ENCODE measurements around the gene PDE11A. TPM values are rescaled to one million over a fixed set of nuclear protein-coding genes. Genes with fewer than 3 reads are reported as not detected.
"Not testable (repeated sequence)": the region's sequence is repeated elsewhere in the genome, so short reads cannot be mapped to it uniquely, and the experiment has no call there.

PDE11A gene
- total and polyA plus RNA-seq, 9 donors: 0.15 to 2.0 (median 0.42) TPM; not detected in 1

DNA sequence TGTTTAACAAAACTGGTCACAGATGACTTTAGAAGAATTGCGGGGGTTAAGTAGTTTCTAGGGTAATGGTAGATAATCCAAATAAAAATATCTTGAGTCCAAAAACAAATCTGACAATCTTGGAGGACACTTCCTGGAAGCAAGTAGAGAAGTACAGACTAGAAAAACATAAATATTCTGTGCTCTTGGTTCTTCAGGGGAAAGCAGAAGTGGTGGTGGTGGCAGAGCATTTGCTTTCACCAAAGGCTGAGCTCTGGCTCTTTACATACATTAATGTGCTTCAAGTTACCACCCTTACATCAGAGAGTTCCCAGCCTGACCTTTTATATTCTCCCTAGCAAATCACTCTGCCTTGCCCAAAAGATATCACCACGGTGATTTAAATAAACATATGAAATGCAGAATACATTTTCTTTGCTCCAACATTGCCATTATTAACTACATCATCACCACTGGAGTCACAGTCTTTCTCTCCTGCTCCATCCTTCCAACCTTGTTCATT, 15.3 kb downstream of the PDE11A start:
- H3K4me3 ChIP-seq: no peak overlapping the region
- no peaks in the 10 kb centered on the region for H3K36me3 ChIP-seq
- 45 to 63% (median 50%) methylated on average over 2 of the region's 2 CpGs for whole genome bisulfite sequencing, 3 donors
- no peaks in the 10 kb centered on the region for H3K4me1 ChIP-seq (ENCODE audit: insufficient read depth)
- no peaks in the 10 kb centered on the region for H3K9me3 ChIP-seq
- no peak for TF ChIP-seq CTCF (IDR thresholded peaks at IDR 0.05)
- TF ChIP-seq EP300 (IDR thresholded peaks at IDR 0.05): no peak
- no peak for TF ChIP-seq POLR2A (IDR thresholded peaks at IDR 0.05)
- no peak for DNase-seq
- H3K27me3 ChIP-seq: no peaks in the 10 kb centered on the region
- no peak overlapping the region for H3K27ac ChIP-seq
- intact Hi-C loops (cut with DNase I): no loop called here

GRCh38 chr2:178056345-178056744, 16.2 kb downstream of the PDE11A start:
- DNase-seq: no peak
- Histone ChIP-seq H3K4me3 (no peak overlapping the region), H3K27ac (no peak overlapping the region), H3K9me3 (no peaks in the 10 kb centered on the region), H3K4me1 (ENCODE audit: insufficient read depth) (no peaks in the 10 kb centered on the region), H3K27me3 (no peaks in the 10 kb centered on the region), H3K36me3 (no peaks in the 10 kb centered on the region)
- intact Hi-C loops (cut with DNase I): no loop called here
- WGBS, 3 donors: 85 to 90% (median 90%) methylated on average over 1 of the region's 1 CpG
- no peak for TF ChIP-seq EP300 (IDR thresholded peaks at IDR 0.05)
- no peak for TF ChIP-seq POLR2A (IDR thresholded peaks at IDR 0.05)
- no peak for TF ChIP-seq CTCF (IDR thresholded peaks at IDR 0.05)

DNA sequence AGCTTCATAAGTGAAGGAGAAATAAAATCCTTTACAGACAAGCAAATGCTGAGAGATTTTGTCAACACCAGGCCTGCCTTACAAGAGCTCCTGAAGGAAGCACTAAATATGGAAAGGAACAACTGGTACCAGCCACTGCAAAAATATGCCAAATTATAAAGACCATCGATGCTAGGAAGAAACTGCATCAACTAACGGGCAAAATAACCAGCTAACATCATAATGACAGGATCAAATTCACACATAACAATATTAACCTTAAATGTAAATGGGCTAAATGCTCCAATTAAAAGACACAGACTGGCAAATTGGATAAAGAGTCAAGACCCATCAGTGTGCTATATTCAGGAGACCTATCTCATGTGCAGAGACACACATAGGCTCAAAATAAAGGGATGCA, 21.3 kb downstream of the PDE11A start:
- H3K36me3 ChIP-seq; DNase-seq; intact Hi-C loops (cut with DNase I); H3K4me3 ChIP-seq; H3K9me3 ChIP-seq; H3K27ac ChIP-seq; H3K27me3 ChIP-seq; H3K4me1 ChIP-seq (ENCODE audit: insufficient read depth): not testable (repeated sequence)
- 88 to 96% (median 88%) methylated on average over 2 of the region's 2 CpGs for WGBS, 3 donors

DNA sequence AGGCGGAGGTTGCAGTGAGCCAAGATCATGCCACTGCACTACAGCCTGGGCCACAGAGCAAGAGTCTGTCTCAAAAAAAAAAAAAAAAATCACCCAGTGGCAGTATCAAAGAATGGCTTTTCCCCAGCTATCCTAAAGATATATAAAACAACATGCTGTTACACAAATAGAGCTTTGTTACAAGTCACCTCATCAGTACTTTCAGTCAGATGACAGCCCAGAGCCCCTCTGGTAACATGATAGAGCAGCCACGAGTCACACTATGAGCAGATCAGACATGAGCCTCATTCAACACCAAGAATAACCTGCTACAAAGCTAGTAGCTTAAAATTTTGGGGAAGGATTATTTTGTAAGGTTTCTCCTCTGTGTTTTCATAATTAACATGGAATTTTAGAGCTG, 25.2 kb downstream of the PDE11A start:
- H3K4me1 ChIP-seq (ENCODE audit: insufficient read depth): no peaks in the 10 kb centered on the region
- intact Hi-C loops (cut with DNase I): no loop called here
- H3K36me3 ChIP-seq: no peaks in the 10 kb centered on the region
- H3K27me3 ChIP-seq: no peaks in the 10 kb centered on the region
- 85 to 90% (median 86%) methylated on average over 2 of the region's 2 CpGs for WGBS, 3 donors
- no peak overlapping the region for H3K27ac ChIP-seq
- H3K9me3 ChIP-seq: no peaks in the 10 kb centered on the region
- TF ChIP-seq POLR2A (IDR thresholded peaks at IDR 0.05) (no peak), CTCF (IDR thresholded peaks at IDR 0.05) (no peak), EP300 (IDR thresholded peaks at IDR 0.05) (no peak)
- H3K4me3 ChIP-seq: no peak overlapping the region
- DNase-seq: no peak

DNA sequence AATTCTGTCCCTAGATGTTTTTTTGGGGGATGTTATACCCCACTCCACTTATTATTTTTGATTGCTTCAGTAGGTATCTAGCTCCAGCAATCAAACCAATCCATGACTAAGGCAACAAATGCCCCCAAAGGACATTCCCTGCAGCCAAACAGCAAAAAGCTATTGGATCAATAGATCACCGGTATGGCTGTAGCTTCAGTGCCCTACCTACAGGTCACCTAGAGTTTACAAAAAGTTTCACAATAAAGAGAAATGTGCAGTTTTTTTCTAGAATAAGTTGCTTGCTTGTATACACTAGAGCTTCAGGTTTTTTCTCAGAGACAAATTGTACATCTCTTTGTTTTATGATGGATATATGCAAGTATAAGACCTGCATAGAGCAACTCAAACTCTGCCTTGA, 27.7 kb downstream of the PDE11A start:
- H3K36me3 ChIP-seq: no peaks in the 10 kb centered on the region
- no peaks in the 10 kb centered on the region for H3K4me1 ChIP-seq (ENCODE audit: insufficient read depth)
- DNase-seq: no peak
- no peak overlapping the region for H3K27ac ChIP-seq
- H3K4me3 ChIP-seq: no peak overlapping the region
- 84 to 94% (median 88%) methylated on average over 1 of the region's 1 CpG for WGBS, 3 donors
- H3K9me3 ChIP-seq: no peaks in the 10 kb centered on the region
- H3K27me3 ChIP-seq: no peaks in the 10 kb centered on the region
- intact Hi-C loops (cut with DNase I): no loop called here
- no peak for TF ChIP-seq CTCF (IDR thresholded peaks at IDR 0.05)
- no peak for TF ChIP-seq EP300 (IDR thresholded peaks at IDR 0.05)
- TF ChIP-seq POLR2A (IDR thresholded peaks at IDR 0.05): no peak
